ENCODE data around the gene CSF1.

Gene CSF1

GRCh38 chr1:109896681-109897080 lies 14.0 kb upstream of the CSF1 start:
- no peak overlapping the region for H2BK12ac ChIP-seq (ENCODE audit: low read length)
- no peaks in the 10 kb centered on the region for H3K9me3 ChIP-seq (replicated peaks in 1 of 2; ENCODE audit: control insufficient read depth in 2 of 2, insufficient read depth in 1 of 2, low read depth in 1 of 2, low read length in 2 of 2)
- no peak overlapping the region for H3K9ac ChIP-seq (ENCODE audit: low read depth, low read length, poor library complexity)
- H3K4me1 ChIP-seq (ENCODE audit: control insufficient read depth in 2 of 2, insufficient read depth in 1 of 2, low read depth in 1 of 2, low read length in 2 of 2) = peaks cover 13 to 23% of the 10 kb centered on the region in 2 donors
- no peak overlapping the region for H2BK120ac ChIP-seq (ENCODE audit: low read depth, low read length)
- no peak overlapping the region for H3K4me2 ChIP-seq (ENCODE audit: insufficient read depth, low read length, poor library complexity, severe bottlenecking)
- no peaks in the 10 kb centered on the region for H3K27me3 ChIP-seq (ENCODE audit: control insufficient read depth in 3 of 3, insufficient read depth in 3 of 3, low read depth in 1 of 3, low read length in 3 of 3)
- no peak overlapping the region for H3K4ac ChIP-seq (ENCODE audit: low read length)
- H2BK15ac ChIP-seq (ENCODE audit: low read length) = no peak overlapping the region
- H2AFZ ChIP-seq (ENCODE audit: low read length) = peak overlapping the region; percentile 55
- H4K91ac ChIP-seq (ENCODE audit: low read depth, low read length, poor library complexity) = no peak overlapping the region
- no peak overlapping the region for H3K27ac ChIP-seq (replicated peaks; ENCODE audit: low read length)
- no peaks in the 10 kb centered on the region for H3K79me1 ChIP-seq (ENCODE audit: low read depth, low read length)
- H2AK5ac ChIP-seq (ENCODE audit: low read depth, low read length) = no peak overlapping the region
- H3K18ac ChIP-seq (ENCODE audit: low read length) = no peak overlapping the region
- H3K14ac ChIP-seq (ENCODE audit: low read length) = no peak overlapping the region
- H3K4me3 ChIP-seq (ENCODE audit: low read length in 2 of 2) = no peak overlapping the region
- WGBS, 2 donors (ENCODE audit: extremely low coverage in 2 of 2, insufficient read length in 2 of 2, insufficient replicate concordance in 1 of 2) = no CpG with 5 or more reads among the region's 8 CpGs
- H4K8ac ChIP-seq (ENCODE audit: low read depth, low read length) = no peak overlapping the region
- H2BK5ac ChIP-seq (ENCODE audit: low read length) = no peak overlapping the region
- no peak overlapping the region for H3K23ac ChIP-seq (ENCODE audit: low read depth, low read length, poor library complexity)
- DNase-seq (ENCODE audit: low spot score) = no peak
- no peaks in the 10 kb centered on the region for H3K36me3 ChIP-seq (replicated peaks in 1 of 2; ENCODE audit: control insufficient read depth in 2 of 2, insufficient read depth in 2 of 2, low read length in 2 of 2)

DNA sequence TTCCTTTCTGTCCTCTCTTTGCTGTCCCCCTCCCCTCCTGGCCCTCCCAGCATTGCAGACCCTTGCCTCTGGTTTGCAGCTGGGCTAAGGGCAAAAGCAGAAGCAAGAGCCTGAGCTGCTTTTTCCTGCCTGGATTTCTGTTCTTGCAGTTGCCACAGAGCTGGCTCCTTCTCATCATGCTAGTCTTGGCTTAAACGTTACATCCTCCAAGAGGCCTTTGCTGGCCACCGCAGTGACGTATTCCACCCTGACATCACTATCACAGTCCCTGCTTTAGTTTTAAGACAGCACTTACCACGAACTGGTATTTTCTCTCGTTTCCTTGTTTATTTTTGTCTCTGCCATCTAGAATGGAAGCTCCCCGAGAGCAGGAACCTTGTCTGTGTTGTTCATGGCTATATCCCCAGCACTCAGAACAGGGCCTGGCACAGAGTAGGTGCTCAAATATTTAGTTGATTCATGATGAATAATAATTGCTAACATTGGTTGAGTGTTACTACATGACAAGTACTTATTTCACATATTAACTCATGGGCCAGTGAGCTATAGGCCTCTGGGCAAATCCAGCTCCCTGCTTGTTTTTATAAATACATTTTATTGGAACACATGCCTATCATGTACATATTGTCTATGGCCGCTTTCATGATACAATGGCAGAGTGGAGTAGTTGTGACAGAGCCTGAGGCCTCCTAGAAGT lies 13.2 kb upstream of the CSF1 start:
- no peak overlapping the region for H3K9ac ChIP-seq (ENCODE audit: low read depth, low read length, poor library complexity)
- no peak for DNase-seq (ENCODE audit: low spot score)
- no peak overlapping the region for H3K27ac ChIP-seq (replicated peaks; ENCODE audit: low read length)
- no peak overlapping the region for H2BK120ac ChIP-seq (ENCODE audit: low read depth, low read length)
- no peak overlapping the region for H2AK5ac ChIP-seq (ENCODE audit: low read depth, low read length)
- no peak overlapping the region for H3K4ac ChIP-seq (ENCODE audit: low read length)
- no peaks in the 10 kb centered on the region for H3K27me3 ChIP-seq (ENCODE audit: control insufficient read depth in 3 of 3, insufficient read depth in 3 of 3, low read depth in 1 of 3, low read length in 3 of 3)
- no peak overlapping the region for H4K91ac ChIP-seq (ENCODE audit: low read depth, low read length, poor library complexity)
- no peak overlapping the region for H4K8ac ChIP-seq (ENCODE audit: low read depth, low read length)
- H3K36me3 ChIP-seq (replicated peaks in 1 of 2; ENCODE audit: control insufficient read depth in 2 of 2, insufficient read depth in 2 of 2, low read length in 2 of 2) = no peaks in the 10 kb centered on the region
- H3K9me3 ChIP-seq (replicated peaks in 1 of 2; ENCODE audit: control insufficient read depth in 2 of 2, insufficient read depth in 1 of 2, low read depth in 1 of 2, low read length in 2 of 2) = no peaks in the 10 kb centered on the region
- no peak overlapping the region for H3K18ac ChIP-seq (ENCODE audit: low read length)
- H3K14ac ChIP-seq (ENCODE audit: low read length) = no peak overlapping the region
- H3K23ac ChIP-seq (ENCODE audit: low read depth, low read length, poor library complexity) = no peak overlapping the region
- H3K4me1 ChIP-seq (ENCODE audit: control insufficient read depth in 2 of 2, insufficient read depth in 1 of 2, low read depth in 1 of 2, low read length in 2 of 2) = peaks cover 13 to 19% of the 10 kb centered on the region in 2 donors
- no CpG with 5 or more reads among the region's 7 CpGs for whole genome bisulfite sequencing, 2 donors (ENCODE audit: extremely low coverage in 2 of 2, insufficient read length in 2 of 2, insufficient replicate concordance in 1 of 2)
- peak overlapping the region; percentile 55 for H2AFZ ChIP-seq (ENCODE audit: low read length)
- H3K79me1 ChIP-seq (ENCODE audit: low read depth, low read length) = no peaks in the 10 kb centered on the region
- no peak overlapping the region for H2BK12ac ChIP-seq (ENCODE audit: low read length)
- no peak overlapping the region for H3K4me3 ChIP-seq (ENCODE audit: low read length in 2 of 2)
- H2BK15ac ChIP-seq (ENCODE audit: low read length) = no peak overlapping the region
- H3K4me2 ChIP-seq (ENCODE audit: insufficient read depth, low read length, poor library complexity, severe bottlenecking) = no peak overlapping the region
- no peak overlapping the region for H2BK5ac ChIP-seq (ENCODE audit: low read length)

GRCh38 chr1:109898842-109899241 lies 11.8 kb upstream of the CSF1 start:
- Histone ChIP-seq H3K23ac (ENCODE audit: low read depth, low read length, poor library complexity) (no peak overlapping the region), H3K4me1 (ENCODE audit: control insufficient read depth in 2 of 2, insufficient read depth in 1 of 2, low read depth in 1 of 2, low read length in 2 of 2) (peaks cover 11 to 19% of the 10 kb centered on the region in 2 donors), H2AFZ (ENCODE audit: low read length) (no peak overlapping the region), H3K79me1 (ENCODE audit: low read depth, low read length) (no peaks in the 10 kb centered on the region), H3K27ac (replicated peaks; ENCODE audit: low read length) (no peak overlapping the region), H3K4ac (ENCODE audit: low read length) (no peak overlapping the region), H3K9me3 (replicated peaks in 1 of 2; ENCODE audit: control insufficient read depth in 2 of 2, insufficient read depth in 1 of 2, low read depth in 1 of 2, low read length in 2 of 2) (no peaks in the 10 kb centered on the region), H3K27me3 (ENCODE audit: control insufficient read depth in 3 of 3, insufficient read depth in 3 of 3, low read depth in 1 of 3, low read length in 3 of 3) (no peaks in the 10 kb centered on the region), H3K9ac (ENCODE audit: low read depth, low read length, poor library complexity) (no peak overlapping the region), H2BK12ac (ENCODE audit: low read length) (no peak overlapping the region), H2AK5ac (ENCODE audit: low read depth, low read length) (no peak overlapping the region), H3K18ac (ENCODE audit: low read length) (no peak overlapping the region), H4K8ac (ENCODE audit: low read depth, low read length) (no peak overlapping the region), H3K4me3 (ENCODE audit: low read length in 2 of 2) (no peak overlapping the region), H2BK15ac (ENCODE audit: low read length) (no peak overlapping the region), H4K91ac (ENCODE audit: low read depth, low read length, poor library complexity) (no peak overlapping the region), H3K36me3 (replicated peaks in 1 of 2; ENCODE audit: control insufficient read depth in 2 of 2, insufficient read depth in 2 of 2, low read length in 2 of 2) (no peaks in the 10 kb centered on the region), H3K4me2 (ENCODE audit: insufficient read depth, low read length, poor library complexity, severe bottlenecking) (no peak overlapping the region), H2BK5ac (ENCODE audit: low read length) (no peak overlapping the region), H3K14ac (ENCODE audit: low read length) (no peak overlapping the region), H2BK120ac (ENCODE audit: low read depth, low read length) (no peak overlapping the region)
- no peak for DNase-seq (ENCODE audit: low spot score)
- no CpG with 5 or more reads among the region's 2 CpGs for WGBS, 2 donors (ENCODE audit: extremely low coverage in 2 of 2, insufficient read length in 2 of 2, insufficient replicate concordance in 1 of 2)

DNA sequence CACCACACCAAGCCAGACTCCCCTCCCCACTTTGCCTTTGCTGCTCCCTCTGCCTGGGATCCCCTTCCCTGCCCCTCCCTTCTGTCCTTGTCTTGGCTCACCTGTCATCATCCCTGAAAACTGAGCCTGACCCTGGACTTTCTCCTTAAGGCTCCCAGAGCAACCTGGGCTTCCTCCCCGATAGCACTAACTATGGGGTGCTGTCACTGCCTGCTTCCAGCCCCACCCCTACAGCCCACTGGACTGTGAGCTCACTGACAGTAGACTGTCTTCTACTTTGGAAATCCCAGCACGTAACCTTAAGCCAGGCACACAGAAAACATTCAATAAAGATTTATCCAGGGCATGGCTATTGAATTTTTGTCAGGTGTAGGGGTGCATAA lies 9.5 kb upstream of the CSF1 start:
- WGBS, 2 donors (ENCODE audit: extremely low coverage in 2 of 2, insufficient read length in 2 of 2, insufficient replicate concordance in 1 of 2) = no CpG with 5 or more reads among the region's 2 CpGs
- Histone ChIP-seq H2BK15ac (ENCODE audit: low read length) (no peak overlapping the region), H3K27me3 (ENCODE audit: control insufficient read depth in 3 of 3, insufficient read depth in 3 of 3, low read depth in 1 of 3, low read length in 3 of 3) (no peaks in the 10 kb centered on the region), H2AK5ac (ENCODE audit: low read depth, low read length) (no peak overlapping the region), H2BK120ac (ENCODE audit: low read depth, low read length) (no peak overlapping the region), H3K14ac (ENCODE audit: low read length) (no peak overlapping the region), H2BK12ac (ENCODE audit: low read length) (no peak overlapping the region), H4K91ac (ENCODE audit: low read depth, low read length, poor library complexity) (no peak overlapping the region), H3K4me1 (ENCODE audit: control insufficient read depth in 2 of 2, insufficient read depth in 1 of 2, low read depth in 1 of 2, low read length in 2 of 2) (peaks cover 8% of the 10 kb centered on the region in 2 donors), H3K4ac (ENCODE audit: low read length) (no peak overlapping the region), H3K18ac (ENCODE audit: low read length) (no peak overlapping the region), H2BK5ac (ENCODE audit: low read length) (no peak overlapping the region), H3K4me2 (ENCODE audit: insufficient read depth, low read length, poor library complexity, severe bottlenecking) (no peak overlapping the region), H3K9me3 (replicated peaks in 1 of 2; ENCODE audit: control insufficient read depth in 2 of 2, insufficient read depth in 1 of 2, low read depth in 1 of 2, low read length in 2 of 2) (no peaks in the 10 kb centered on the region), H4K8ac (ENCODE audit: low read depth, low read length) (no peak overlapping the region), H3K23ac (ENCODE audit: low read depth, low read length, poor library complexity) (no peak overlapping the region), H3K4me3 (ENCODE audit: low read length in 2 of 2) (peak overlapping the region in 1 of 2 donors; percentile 53), H2AFZ (ENCODE audit: low read length) (no peak overlapping the region), H3K36me3 (replicated peaks in 1 of 2; ENCODE audit: control insufficient read depth in 2 of 2, insufficient read depth in 2 of 2, low read length in 2 of 2) (no peaks in the 10 kb centered on the region), H3K27ac (replicated peaks; ENCODE audit: low read length) (no peak overlapping the region), H3K9ac (ENCODE audit: low read depth, low read length, poor library complexity) (no peak overlapping the region), H3K79me1 (ENCODE audit: low read depth, low read length) (no peaks in the 10 kb centered on the region)
- no peak for DNase-seq (ENCODE audit: low spot score)

Measured in neuronal stem cell (in vitro differentiated cells).